NCI-H1048 (cell line): ENCODE data around the gene ERBB3.
A peak's percentile ranks its signal among the peaks of the same experiment; 100 is the strongest.

ENCODE experiments used
- DNase-seq: peaks from one replicate; lab custom pipeline; 2025; lab: John Stamatoyannopoulos, UW

The ERBB3 gene

DNA sequence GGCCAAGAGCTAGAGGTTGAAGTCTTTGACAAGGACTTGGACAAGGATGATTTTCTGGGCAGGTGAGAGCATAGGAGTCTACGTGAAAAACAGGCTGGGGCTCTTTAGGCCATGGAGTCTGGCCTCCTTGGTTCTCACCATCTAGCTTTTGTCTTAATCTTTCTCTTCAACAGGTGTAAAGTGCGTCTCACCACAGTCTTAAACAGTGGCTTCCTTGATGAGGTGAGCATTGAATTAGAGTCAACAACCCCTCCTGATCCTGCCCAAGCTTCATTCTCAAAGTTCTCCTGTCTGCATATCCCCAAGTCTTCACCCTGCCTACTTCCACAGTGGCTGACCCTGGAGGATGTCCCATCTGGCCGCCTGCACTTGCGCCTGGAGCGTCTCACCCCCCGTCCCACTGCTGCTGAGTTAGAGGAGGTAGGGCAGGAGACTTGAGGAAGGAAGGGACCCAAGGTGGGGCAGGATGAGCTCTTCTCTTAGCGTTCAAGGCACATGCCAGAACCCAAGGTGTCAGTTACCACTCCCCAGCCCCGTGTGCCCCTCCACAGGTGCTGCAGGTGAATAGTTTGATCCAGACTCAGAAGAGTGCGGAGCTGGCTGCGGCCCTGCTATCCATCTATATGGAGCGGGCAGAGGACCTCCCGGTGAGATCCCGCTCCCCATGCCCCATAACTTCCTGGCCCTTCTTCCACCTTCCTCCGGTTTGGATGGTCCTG is 58.0 kb downstream of the ERBB3 start:
- no peak for DNase-seq

DNA sequence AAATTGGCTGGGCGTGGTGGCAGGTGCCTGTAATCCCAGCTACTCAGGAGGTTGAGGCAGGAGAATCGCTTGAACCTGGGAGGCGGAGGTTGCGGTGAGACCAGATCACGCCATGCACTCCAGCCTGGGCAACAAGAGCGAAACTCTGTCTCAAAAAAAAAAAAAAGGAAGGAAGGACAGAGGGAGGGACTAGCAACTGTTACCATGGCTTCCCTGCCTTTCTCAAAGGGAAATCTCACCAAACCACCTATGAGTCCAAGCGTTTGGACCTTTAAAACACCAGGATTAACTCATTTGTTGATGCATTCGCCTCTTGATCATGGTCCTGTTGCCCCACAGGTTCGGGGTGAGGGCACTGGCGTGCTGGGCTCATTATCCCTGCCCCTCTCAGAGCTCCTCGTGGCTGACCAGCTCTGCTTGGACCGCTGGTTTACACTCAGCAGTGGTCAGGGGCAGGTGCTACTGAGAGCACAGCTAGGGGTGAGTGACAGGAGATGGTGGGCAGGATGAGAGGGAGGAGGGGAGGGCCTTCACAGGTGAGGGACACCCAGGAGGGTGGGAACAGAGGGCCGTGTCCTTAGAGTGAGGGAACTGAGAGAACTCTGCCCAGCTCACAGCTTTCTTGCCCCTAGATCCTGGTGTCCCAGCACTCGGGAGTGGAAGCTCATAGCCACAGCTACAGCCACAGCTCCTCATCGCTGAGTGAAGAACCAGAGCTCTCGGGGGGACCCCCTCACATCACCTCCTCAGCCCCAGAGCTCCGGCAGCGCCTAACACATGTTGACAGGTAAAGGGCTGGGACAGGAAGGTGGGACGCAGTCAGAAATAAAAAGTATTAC is 62.2 kb downstream of the ERBB3 start:
- DNase-seq = no peak

- no peak for DNase-seq
Observed at GRCh38 chr12:56143217-56143616, 63.3 kb downstream of the ERBB3 start.

- DNase-seq = no peak
Observed at GRCh38 chr12:56143870-56144269, 63.9 kb downstream of the ERBB3 start.

GRCh38 chr12:56145217-56145616 is 65.3 kb downstream of the ERBB3 start:
- no peak for DNase-seq

GRCh38 chr12:56146492-56147460 is 66.8 kb downstream of the ERBB3 start:
- DNase-seq = no peak

GRCh38 chr12:56150563-56150962 is 70.6 kb downstream of the ERBB3 start:
- DNase-seq = no peak

DNA sequence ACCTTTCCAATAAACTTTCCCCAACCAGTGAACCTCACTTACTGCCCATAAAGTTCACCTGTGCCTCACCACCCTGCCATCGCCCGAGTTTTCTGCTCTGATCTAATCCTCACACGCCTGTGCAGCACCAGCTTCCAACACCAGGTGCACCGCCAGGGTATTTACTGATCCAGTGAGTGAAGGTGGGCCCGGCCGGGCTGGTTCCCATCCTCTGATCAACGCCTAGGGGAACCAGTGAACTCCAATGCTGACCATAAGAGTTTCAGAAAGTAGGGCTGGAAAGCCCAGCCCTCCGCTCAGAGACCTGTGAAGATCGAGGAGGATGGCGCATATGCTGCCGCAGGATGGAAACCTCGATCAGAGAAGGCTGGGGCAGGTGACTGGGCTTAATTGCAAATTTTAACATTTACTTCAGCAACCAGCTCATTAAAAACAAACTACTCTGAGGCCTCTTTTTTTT is 71.7 kb downstream of the ERBB3 start:
- no peak for DNase-seq

DNA sequence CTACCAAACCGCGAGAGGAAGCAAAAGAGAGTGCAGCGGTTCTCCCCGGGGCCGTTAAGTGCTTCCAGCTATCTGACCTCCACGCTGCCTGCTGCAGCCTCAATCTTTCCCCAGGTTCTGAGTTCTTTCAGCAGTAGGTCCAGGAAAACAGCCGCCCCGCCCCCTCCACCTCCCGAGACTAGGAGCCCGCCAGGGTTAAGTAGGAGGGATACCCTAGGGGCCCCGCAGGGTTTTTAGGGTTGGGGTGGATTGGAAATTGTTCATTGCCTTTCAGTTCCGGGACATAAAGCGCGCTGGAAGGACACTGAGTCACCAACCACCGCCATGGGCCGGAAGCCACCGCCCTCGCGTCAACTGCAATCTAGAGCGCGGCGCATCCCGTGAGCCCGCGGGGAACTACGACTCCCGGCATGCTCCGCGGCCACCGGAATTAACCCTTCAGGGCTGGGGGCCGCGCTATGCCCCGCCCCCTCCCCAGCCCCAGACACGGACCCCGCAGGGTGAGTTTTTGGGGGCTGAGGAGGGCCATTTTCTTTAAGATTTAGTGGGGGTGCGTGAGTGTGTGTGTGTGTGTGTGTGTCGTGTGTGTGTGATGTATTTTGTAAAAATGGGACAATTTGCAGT is 72.3 kb downstream of the ERBB3 start, which contains the start of gene MYL6B:
TSS of gene MYL6B (plus strand) at position 456 of the 624 bp plus-strand sequence. CDS start 1,332 bp downstream, outside the sequence.
- DNase-seq = peak; percentile 71
